Measurements from ENCODE around the gene AGR2.

Gene AGR2

GRCh38 chr7:16812542-16813231 lies 7.9 kb upstream of the AGR2 start:
- DNase-seq (ENCODE audit: low read depth) = no peak

DNA sequence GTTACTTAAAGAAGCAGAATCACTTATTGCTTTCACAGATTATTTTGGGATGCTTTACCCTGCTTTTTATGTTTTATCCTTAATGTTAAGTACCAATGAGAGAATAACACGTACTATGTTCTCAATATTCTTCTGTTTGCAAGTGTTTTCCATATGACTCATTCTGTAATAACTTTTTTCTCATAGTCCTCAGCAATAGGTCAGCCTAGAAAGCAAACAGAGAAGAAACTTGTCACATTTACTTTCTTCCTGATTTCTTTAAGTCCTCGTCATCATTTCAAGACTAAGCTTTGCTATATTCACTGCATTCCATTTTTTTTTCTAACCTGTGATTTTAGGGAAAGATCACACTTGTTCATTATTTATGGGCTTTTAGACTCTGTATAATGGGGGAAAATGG lies 6.8 kb upstream of the AGR2 start:
- DNase-seq (ENCODE audit: low read depth) = no peak

GRCh38 chr7:16810573-16810972 lies 5.8 kb upstream of the AGR2 start:
- DNase-seq (ENCODE audit: low read depth) = no peak

- DNase-seq (ENCODE audit: low read depth) = no peak
Observed at GRCh38 chr7:16810112-16810511, 5.3 kb upstream of the AGR2 start.

DNA sequence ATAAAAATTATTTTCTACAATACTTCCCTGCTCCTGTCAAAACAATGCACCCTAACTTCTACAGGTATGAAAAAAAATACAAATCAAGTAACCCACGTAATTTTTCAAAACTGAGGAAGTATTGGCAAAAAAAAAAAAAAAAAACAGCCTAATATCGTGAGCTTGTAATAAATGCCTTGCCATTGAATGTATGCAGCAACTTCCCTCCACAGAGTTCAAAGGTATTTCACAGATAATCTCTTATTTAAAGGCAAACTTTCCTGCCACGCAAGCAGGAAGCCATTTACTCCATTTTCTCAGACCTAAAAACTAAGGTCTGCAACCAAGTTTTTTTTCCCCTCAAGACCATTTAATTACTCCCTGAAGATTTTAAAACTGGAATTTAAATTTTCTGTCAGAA lies 642 bp upstream of the AGR2 start:
- DNase-seq (ENCODE audit: low read depth) = no peak

GRCh38 chr7:16803881-16804673 lies 722 bp downstream of the AGR2 start:
- DNase-seq (ENCODE audit: low read depth) = no peak

GRCh38 chr7:16803125-16803524 lies 1.7 kb downstream of the AGR2 start:
- no peak for DNase-seq (ENCODE audit: low read depth)

- no peak for DNase-seq (ENCODE audit: low read depth)
Observed at GRCh38 chr7:16801579-16801978, 3.2 kb downstream of the AGR2 start.

DNA sequence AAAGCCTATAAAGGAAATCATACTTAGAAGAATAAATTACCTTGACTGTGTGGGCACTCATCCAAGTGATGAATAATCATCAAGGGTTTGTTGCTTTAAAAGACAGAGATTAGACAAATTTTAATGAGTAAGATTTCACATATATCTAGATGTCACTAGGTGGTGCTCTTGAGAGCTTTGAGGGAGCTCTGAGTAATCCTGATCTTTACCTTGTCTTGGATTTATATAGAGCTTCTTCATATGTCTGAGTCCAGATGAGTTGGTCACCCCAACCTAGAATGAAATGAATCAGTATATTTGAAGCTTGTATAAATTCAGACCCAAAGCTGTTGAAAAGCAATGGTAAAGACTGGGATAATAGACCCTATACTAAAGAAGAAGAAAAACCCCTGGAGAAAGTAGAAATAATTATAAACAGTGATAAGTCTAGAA lies 3.7 kb downstream of the AGR2 start:
- DNase-seq (ENCODE audit: low read depth) = no peak

- DNase-seq (ENCODE audit: low read depth) = no peak
Observed at GRCh38 chr7:16795624-16796023, 9.2 kb downstream of the AGR2 start.

DNA sequence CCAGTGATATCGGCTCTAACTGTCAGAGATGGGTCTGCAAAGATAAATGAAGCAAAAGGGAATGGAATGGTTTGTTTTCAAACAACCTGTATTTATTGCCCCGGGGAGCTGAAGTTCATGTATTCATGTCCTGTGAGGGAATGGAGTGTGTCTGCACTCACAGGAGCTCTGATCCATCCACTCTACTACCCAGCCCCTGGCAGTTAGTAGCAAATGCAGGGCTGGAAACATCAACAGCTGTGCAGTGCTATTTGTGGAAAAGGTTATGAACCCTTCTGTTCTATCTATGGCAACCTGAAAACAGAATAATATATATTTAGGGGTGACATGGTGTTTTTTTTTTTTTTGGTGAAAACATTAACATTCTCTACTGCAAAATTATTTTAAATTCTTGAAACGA lies 9.8 kb downstream of the AGR2 start:
- no peak for DNase-seq (ENCODE audit: low read depth)

- DNase-seq (ENCODE audit: low read depth) = no peak
Observed at GRCh38 chr7:16791905-16792698, 12.7 kb downstream of the AGR2 start.

GRCh38 chr7:16791071-16791470 lies 13.7 kb downstream of the AGR2 start:
- no peak for DNase-seq (ENCODE audit: low read depth)

GRCh38 chr7:16787127-16787526 lies 17.7 kb downstream of the AGR2 start:
- DNase-seq (ENCODE audit: low read depth) = no peak

- no peak for DNase-seq (ENCODE audit: low read depth)
Observed at GRCh38 chr7:16786257-16786656, 18.5 kb downstream of the AGR2 start.

- no peak for DNase-seq (ENCODE audit: low read depth)
Observed at GRCh38 chr7:16785846-16786245, 19.0 kb downstream of the AGR2 start.

DNA sequence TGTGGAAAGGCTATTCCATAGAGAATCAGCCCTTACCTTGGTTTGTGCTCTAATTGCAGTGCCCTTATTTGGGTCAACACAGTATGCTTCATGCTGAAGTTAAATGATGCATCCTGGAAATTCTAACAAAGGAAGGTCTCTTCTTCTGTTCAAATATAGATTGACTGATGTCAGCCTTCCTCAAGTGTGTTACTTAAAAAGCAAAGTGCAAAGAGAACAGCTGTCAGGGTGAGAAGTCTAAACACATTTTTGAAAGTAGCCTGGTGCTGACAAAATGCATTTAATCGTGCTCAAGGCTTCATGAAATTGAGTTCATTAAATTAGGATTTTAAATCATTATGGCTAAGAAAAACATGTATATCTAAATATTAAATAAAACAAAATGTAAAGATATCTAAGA lies 19.5 kb downstream of the AGR2 start:
- no peak for DNase-seq (ENCODE audit: low read depth)

DNA sequence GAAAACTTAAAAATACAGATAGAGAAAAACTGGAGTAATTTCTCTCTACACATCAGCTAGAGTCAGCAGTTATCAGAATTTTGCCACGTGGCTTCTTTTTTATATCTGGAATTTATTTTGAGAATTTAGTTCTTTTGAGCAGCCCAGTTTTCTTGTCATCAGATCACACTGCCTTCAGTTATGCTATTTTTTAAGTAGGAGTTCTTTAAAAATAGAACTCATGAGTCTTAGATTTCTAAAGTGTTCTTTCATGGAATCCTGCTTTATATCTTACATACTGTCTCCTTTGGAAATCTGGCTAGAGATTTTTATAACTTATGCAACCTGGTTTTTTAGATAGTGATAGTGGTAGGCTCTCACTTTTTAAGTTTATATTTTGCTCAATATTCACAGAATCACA lies 24.2 kb downstream of the AGR2 start:
- DNase-seq (ENCODE audit: low read depth) = no peak

GRCh38 chr7:16779051-16779450 lies 25.7 kb downstream of the AGR2 start:
- no peak for DNase-seq (ENCODE audit: low read depth)

- no peak for DNase-seq (ENCODE audit: low read depth)
Observed at GRCh38 chr7:16778476-16778875, 26.3 kb downstream of the AGR2 start.

- DNase-seq (ENCODE audit: low read depth) = no peak
Observed at GRCh38 chr7:16776053-16776452, 28.7 kb downstream of the AGR2 start.

DNA sequence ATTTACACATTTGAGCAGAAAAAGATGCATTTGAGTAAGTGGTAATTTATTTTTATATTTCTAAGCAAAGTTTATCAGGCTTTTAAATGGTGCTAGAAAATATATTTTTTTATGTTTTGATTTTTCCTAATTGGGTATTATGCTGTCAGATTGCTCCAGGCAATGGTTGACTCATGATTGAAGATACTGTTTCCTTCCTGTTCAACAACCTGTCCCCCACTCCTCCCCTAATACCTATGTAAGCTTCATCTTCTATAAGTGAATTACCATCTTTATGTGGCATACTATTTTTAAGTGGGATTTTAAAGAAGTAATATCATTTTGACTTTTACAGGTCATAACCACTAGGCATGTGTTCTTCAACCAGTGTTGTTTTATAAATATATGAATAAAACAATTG lies 29.8 kb downstream of the AGR2 start:
- no peak for DNase-seq (ENCODE audit: low read depth)

DNA sequence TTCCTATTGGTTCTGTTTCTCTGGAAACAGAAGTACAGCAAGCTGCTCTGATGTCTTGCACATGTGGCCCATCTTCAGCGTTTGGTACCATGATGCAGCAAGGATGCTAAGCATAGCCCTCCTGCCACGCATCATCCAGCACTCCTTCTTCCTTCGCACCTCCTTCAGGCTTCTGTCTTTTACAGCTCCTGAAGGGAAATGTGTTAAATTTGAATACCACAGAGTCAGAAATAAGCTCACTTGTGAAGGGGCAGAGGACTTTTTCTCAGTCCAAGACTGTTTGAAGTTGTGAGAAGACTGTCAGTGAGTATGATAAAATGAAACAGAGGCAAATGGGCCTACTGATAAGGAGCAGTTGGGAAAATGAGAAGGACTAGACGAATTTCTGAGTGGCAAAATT lies 30.5 kb downstream of the AGR2 start:
- no peak for DNase-seq (ENCODE audit: low read depth)
